Peyer's patch (tissue), 4 donors: Measurements from ENCODE around the gene ADAMTS1.

Experiments used
- CTCF ChIP-seq, 6 experiments: fragments of 450-650 bp in 4 of 6; fragments of 200-600 bp in 2 of 6; sonication (generic) in 1 of 6; IDR thresholded peaks; one replicate each; pipeline ENCODE4 v1.5.1; 2017 to 2019; ENCODE audit warnings: antibody characterized with exemption in 6 of 6, mild to moderate bottlenecking in 3 of 6, moderate library complexity in 1 of 6
- POLR2A ChIP-seq, 2 donors: fragments of 450-650 bp; IDR thresholded peaks; one replicate each; pipeline ENCODE4 v1.5.1; 2017; ENCODE audit warnings: antibody characterized with exemption in 2 of 2, mild to moderate bottlenecking in 2 of 2, moderate library complexity in 2 of 2

GRCh38 chr21:26800970-26801431, 44.2 kb downstream of the ADAMTS1 start:
- no peak for TF ChIP-seq CTCF (IDR thresholded peaks at IDR 0.05)
- no peak for TF ChIP-seq POLR2A (IDR thresholded peaks at IDR 0.05)
